ENCODE measurements around the gene UTP15. TPM values are rescaled to one million over a fixed set of nuclear protein-coding genes. Genes with fewer than 3 reads are reported as not detected.
A peak's percentile ranks its signal among the peaks of the same experiment; 100 is the strongest.

UTP15 gene
- total and polyA plus RNA-seq, 9 donors, result 8.8 to 14.6 (median 11.2) TPM

- Histone ChIP-seq H3K27ac (ENCODE audit: low read length) (no peak overlapping the region), H3K36me3 (ENCODE audit: control insufficient read depth, insufficient read depth, low read length) (no peaks in the 10 kb centered on the region), H3K4me1 (ENCODE audit: control insufficient read depth, insufficient read depth, low read length) (no peaks in the 10 kb centered on the region), H3K9me3 (replicated peaks; ENCODE audit: control insufficient read depth, low read depth, low read length) (no peaks in the 10 kb centered on the region), H3K4me3 (ENCODE audit: low read length) (no peak overlapping the region), H3K27me3 (ENCODE audit: control insufficient read depth, insufficient read depth, low read length) (peaks cover 8% of the 10 kb centered on the region)
- no peak for DNase-seq
- 89% methylated on average over 1 of the region's 5 CpGs for WGBS (ENCODE audit: insufficient coverage)
Observed at GRCh38 chr5:73532195-73532594, 33.3 kb upstream of the UTP15 start.

GRCh38 chr5:73534011-73534644 is 31.4 kb upstream of the UTP15 start:
- no peak overlapping the region for H3K27ac ChIP-seq (ENCODE audit: low read length)
- no peak overlapping the region for H3K4me3 ChIP-seq (ENCODE audit: low read length)
- H3K9me3 ChIP-seq (replicated peaks; ENCODE audit: control insufficient read depth, low read depth, low read length), result no peaks in the 10 kb centered on the region
- no peaks in the 10 kb centered on the region for H3K36me3 ChIP-seq (ENCODE audit: control insufficient read depth, insufficient read depth, low read length)
- peaks cover 10% of the 10 kb centered on the region for H3K27me3 ChIP-seq (ENCODE audit: control insufficient read depth, insufficient read depth, low read length)
- WGBS (ENCODE audit: insufficient coverage), result 40% methylated on average over 1 of the region's 5 CpGs
- no peaks in the 10 kb centered on the region for H3K4me1 ChIP-seq (ENCODE audit: control insufficient read depth, insufficient read depth, low read length)
- no peak for DNase-seq

GRCh38 chr5:73534971-73535370 is 30.6 kb upstream of the UTP15 start:
- H3K9me3 ChIP-seq (replicated peaks; ENCODE audit: control insufficient read depth, low read depth, low read length), result no peaks in the 10 kb centered on the region
- H3K36me3 ChIP-seq (ENCODE audit: control insufficient read depth, insufficient read depth, low read length), result no peaks in the 10 kb centered on the region
- DNase-seq, result no peak
- H3K27ac ChIP-seq (ENCODE audit: low read length), result no peak overlapping the region
- WGBS (ENCODE audit: insufficient coverage), result no CpG with 5 or more reads among the region's 2 CpGs
- H3K4me1 ChIP-seq (ENCODE audit: control insufficient read depth, insufficient read depth, low read length), result no peaks in the 10 kb centered on the region
- H3K27me3 ChIP-seq (ENCODE audit: control insufficient read depth, insufficient read depth, low read length), result peaks cover 10% of the 10 kb centered on the region
- H3K4me3 ChIP-seq (ENCODE audit: low read length), result no peak overlapping the region

- Histone ChIP-seq H3K27ac (ENCODE audit: low read length) (no peak overlapping the region), H3K9me3 (replicated peaks; ENCODE audit: control insufficient read depth, low read depth, low read length) (no peaks in the 10 kb centered on the region), H3K27me3 (ENCODE audit: control insufficient read depth, insufficient read depth, low read length) (peaks cover 10% of the 10 kb centered on the region), H3K36me3 (ENCODE audit: control insufficient read depth, insufficient read depth, low read length) (no peaks in the 10 kb centered on the region), H3K4me1 (ENCODE audit: control insufficient read depth, insufficient read depth, low read length) (no peaks in the 10 kb centered on the region), H3K4me3 (ENCODE audit: low read length) (no peak overlapping the region)
- DNase-seq, result no peak
- WGBS (ENCODE audit: insufficient coverage), result 51% methylated on average over 2 of the region's 2 CpGs
Observed at GRCh38 chr5:73539730-73540129, 25.8 kb upstream of the UTP15 start.

GRCh38 chr5:73540192-73540591 is 25.4 kb upstream of the UTP15 start:
- Histone ChIP-seq H3K36me3 (ENCODE audit: control insufficient read depth, insufficient read depth, low read length) (no peaks in the 10 kb centered on the region), H3K4me1 (ENCODE audit: control insufficient read depth, insufficient read depth, low read length) (no peaks in the 10 kb centered on the region), H3K27ac (ENCODE audit: low read length) (no peak overlapping the region), H3K4me3 (ENCODE audit: low read length) (no peak overlapping the region), H3K9me3 (replicated peaks; ENCODE audit: control insufficient read depth, low read depth, low read length) (no peaks in the 10 kb centered on the region), H3K27me3 (ENCODE audit: control insufficient read depth, insufficient read depth, low read length) (peaks cover 10% of the 10 kb centered on the region)
- no peak for DNase-seq
- WGBS (ENCODE audit: insufficient coverage), result 45% methylated on average over 3 of the region's 3 CpGs

GRCh38 chr5:73542020-73542419 is 23.5 kb upstream of the UTP15 start:
- H3K27ac ChIP-seq (ENCODE audit: low read length), result no peak overlapping the region
- no peaks in the 10 kb centered on the region for H3K4me1 ChIP-seq (ENCODE audit: control insufficient read depth, insufficient read depth, low read length)
- H3K4me3 ChIP-seq (ENCODE audit: low read length), result no peak overlapping the region
- 0% methylated on average over 1 of the region's 4 CpGs for WGBS (ENCODE audit: insufficient coverage)
- DNase-seq, result peak; percentile 20
- no peaks in the 10 kb centered on the region for H3K9me3 ChIP-seq (replicated peaks; ENCODE audit: control insufficient read depth, low read depth, low read length)
- peaks cover 10% of the 10 kb centered on the region for H3K27me3 ChIP-seq (ENCODE audit: control insufficient read depth, insufficient read depth, low read length)
- H3K36me3 ChIP-seq (ENCODE audit: control insufficient read depth, insufficient read depth, low read length), result no peaks in the 10 kb centered on the region

- Histone ChIP-seq H3K27ac (ENCODE audit: low read length) (no peak overlapping the region), H3K4me3 (ENCODE audit: low read length) (no peak overlapping the region), H3K9me3 (replicated peaks; ENCODE audit: control insufficient read depth, low read depth, low read length) (no peaks in the 10 kb centered on the region), H3K27me3 (ENCODE audit: control insufficient read depth, insufficient read depth, low read length) (peaks cover 8% of the 10 kb centered on the region), H3K36me3 (ENCODE audit: control insufficient read depth, insufficient read depth, low read length) (no peaks in the 10 kb centered on the region), H3K4me1 (ENCODE audit: control insufficient read depth, insufficient read depth, low read length) (no peaks in the 10 kb centered on the region)
- DNase-seq, result no peak
- 91% methylated on average over 4 of the region's 9 CpGs for WGBS (ENCODE audit: insufficient coverage)
Observed at GRCh38 chr5:73544429-73545402, 20.8 kb upstream of the UTP15 start.

- no CpG with 5 or more reads among the region's 1 CpG for WGBS (ENCODE audit: insufficient coverage)
- no peak overlapping the region for H3K4me3 ChIP-seq (ENCODE audit: low read length)
- no peaks in the 10 kb centered on the region for H3K9me3 ChIP-seq (replicated peaks; ENCODE audit: control insufficient read depth, low read depth, low read length)
- H3K4me1 ChIP-seq (ENCODE audit: control insufficient read depth, insufficient read depth, low read length), result no peaks in the 10 kb centered on the region
- H3K27me3 ChIP-seq (ENCODE audit: control insufficient read depth, insufficient read depth, low read length), result peaks cover 7% of the 10 kb centered on the region
- H3K36me3 ChIP-seq (ENCODE audit: control insufficient read depth, insufficient read depth, low read length), result no peaks in the 10 kb centered on the region
- no peak overlapping the region for H3K27ac ChIP-seq (ENCODE audit: low read length)
- DNase-seq, result no peak
Observed at GRCh38 chr5:73545403-73545779, 20.2 kb upstream of the UTP15 start.

GRCh38 chr5:73550016-73550415 is 15.5 kb upstream of the UTP15 start:
- Histone ChIP-seq H3K4me3 (ENCODE audit: low read length) (no peak overlapping the region), H3K27me3 (ENCODE audit: control insufficient read depth, insufficient read depth, low read length) (no peaks in the 10 kb centered on the region), H3K27ac (ENCODE audit: low read length) (no peak overlapping the region), H3K36me3 (ENCODE audit: control insufficient read depth, insufficient read depth, low read length) (peaks cover 15% of the 10 kb centered on the region), H3K4me1 (ENCODE audit: control insufficient read depth, insufficient read depth, low read length) (no peaks in the 10 kb centered on the region), H3K9me3 (replicated peaks; ENCODE audit: control insufficient read depth, low read depth, low read length) (no peaks in the 10 kb centered on the region)
- WGBS (ENCODE audit: insufficient coverage), result no CpG with 5 or more reads among the region's 1 CpG
- DNase-seq, result no peak

GRCh38 chr5:73552642-73553041 is 12.9 kb upstream of the UTP15 start:
- Histone ChIP-seq H3K4me3 (ENCODE audit: low read length) (no peak overlapping the region), H3K27ac (ENCODE audit: low read length) (no peak overlapping the region), H3K27me3 (ENCODE audit: control insufficient read depth, insufficient read depth, low read length) (no peaks in the 10 kb centered on the region), H3K36me3 (ENCODE audit: control insufficient read depth, insufficient read depth, low read length) (peaks cover 19% of the 10 kb centered on the region), H3K4me1 (ENCODE audit: control insufficient read depth, insufficient read depth, low read length) (no peaks in the 10 kb centered on the region), H3K9me3 (replicated peaks; ENCODE audit: control insufficient read depth, low read depth, low read length) (no peaks in the 10 kb centered on the region)
- DNase-seq, result no peak

All from muscle of leg (tissue), 11 donors.